A549 (cell line): ENCODE results near the gene LHX1.

Source experiments
- CBX2 ChIP-seq: fragments of 200-600 bp; sonication (generic); IDR thresholded peaks from 2 replicates; pipeline ENCODE4 v1.6.1; 2016; ENCODE audit warnings: low read depth, mild to moderate bottlenecking, borderline replicate concordance
- CHD2 ChIP-seq: fragments of 150-350 bp; IDR thresholded peaks from 2 replicates; pipeline ENCODE4 v1.6.1; 2014; ENCODE audit warnings: low read length; ENCODE audit not compliant: partially characterized antibody
- EP300 ChIP-seq, 2 experiments: fragments of >200 bp; sonication (Bioruptor Twin); formaldehyde crosslinking; IDR thresholded peaks; 2 replicates in 1 of 2; 3 replicates in 1 of 2; pipeline ENCODE4 v1.6.1; 2016 to 2017
- MAZ ChIP-seq: fragments of 150-350 bp; IDR thresholded peaks from 2 replicates; pipeline ENCODE4 v1.6.1; 2014; ENCODE audit warnings: antibody characterized with exemption, low read depth, low read length, borderline replicate concordance
- PBX3 ChIP-seq: IDR thresholded peaks from 2 replicates; pipeline ENCODE4 v1.6.1; 2012
- POLR2A ChIP-seq: IDR thresholded peaks from 2 replicates; pipeline ENCODE4 v1.6.1; 2012; ENCODE audit warnings: mild to moderate bottlenecking, low read length
- POLR2AphosphoS2 ChIP-seq: conservative IDR thresholded peaks from 2 replicates; pipeline ENCODE4 v1.6.1; 2012; ENCODE audit warnings: low read length, improper control_type of control experiment, inconsistent platforms
- REST ChIP-seq: fragments of 200-600 bp; sonication (generic); IDR thresholded peaks from 2 replicates; pipeline ENCODE4 v1.6.1; 2016; ENCODE audit warnings: antibody characterized with exemption, mild to moderate bottlenecking, moderate library complexity
- RFX5 ChIP-seq: fragments of 450-650 bp; IDR thresholded peaks from 2 replicates; pipeline ENCODE4 v1.7.1; 2014; ENCODE audit warnings: antibody characterized with exemption, mild to moderate bottlenecking, moderate library complexity
- SREBF2 ChIP-seq: fragments of 450-650 bp; IDR thresholded peaks from 2 replicates; pipeline ENCODE4 v1.6.1; 2014; ENCODE audit warnings: mild to moderate bottlenecking, moderate library complexity
- USF2 ChIP-seq: fragments of 450-650 bp; IDR thresholded peaks from 2 replicates; pipeline ENCODE4 v1.6.1; 2014; ENCODE audit warnings: antibody characterized with exemption
- TF ChIP-seq, protein P1 (sequence below): fragments of >200 bp; sonication (Bioruptor Twin); formaldehyde crosslinking; IDR thresholded peaks from 3 replicates; pipeline ENCODE4 v1.5.1; 2016

DNA sequence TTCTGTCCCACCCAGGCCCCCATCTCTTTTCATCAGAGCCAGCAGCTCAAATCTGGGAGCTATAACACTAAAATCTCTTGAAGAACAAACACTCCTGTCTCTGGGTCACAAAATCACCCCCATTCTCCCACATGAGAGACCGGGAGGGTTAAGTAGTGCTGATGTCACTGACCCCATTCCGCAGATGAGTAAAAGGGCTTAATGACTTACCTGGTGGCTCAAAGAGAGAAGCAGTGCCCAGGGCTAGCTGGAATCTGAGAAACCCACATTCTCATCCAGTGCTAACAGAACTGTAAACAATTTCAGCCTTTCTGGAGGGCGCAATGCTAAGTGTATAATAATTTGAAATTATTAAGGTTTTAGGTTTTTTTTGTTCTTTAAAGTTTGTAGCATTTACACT, 26.3 kb upstream of the LHX1 start:
- TF ChIP-seq, protein P1, sequence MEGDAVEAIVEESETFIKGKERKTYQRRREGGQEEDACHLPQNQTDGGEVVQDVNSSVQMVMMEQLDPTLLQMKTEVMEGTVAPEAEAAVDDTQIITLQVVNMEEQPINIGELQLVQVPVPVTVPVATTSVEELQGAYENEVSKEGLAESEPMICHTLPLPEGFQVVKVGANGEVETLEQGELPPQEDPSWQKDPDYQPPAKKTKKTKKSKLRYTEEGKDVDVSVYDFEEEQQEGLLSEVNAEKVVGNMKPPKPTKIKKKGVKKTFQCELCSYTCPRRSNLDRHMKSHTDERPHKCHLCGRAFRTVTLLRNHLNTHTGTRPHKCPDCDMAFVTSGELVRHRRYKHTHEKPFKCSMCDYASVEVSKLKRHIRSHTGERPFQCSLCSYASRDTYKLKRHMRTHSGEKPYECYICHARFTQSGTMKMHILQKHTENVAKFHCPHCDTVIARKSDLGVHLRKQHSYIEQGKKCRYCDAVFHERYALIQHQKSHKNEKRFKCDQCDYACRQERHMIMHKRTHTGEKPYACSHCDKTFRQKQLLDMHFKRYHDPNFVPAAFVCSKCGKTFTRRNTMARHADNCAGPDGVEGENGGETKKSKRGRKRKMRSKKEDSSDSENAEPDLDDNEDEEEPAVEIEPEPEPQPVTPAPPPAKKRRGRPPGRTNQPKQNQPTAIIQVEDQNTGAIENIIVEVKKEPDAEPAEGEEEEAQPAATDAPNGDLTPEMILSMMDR, result no peak
- TF ChIP-seq PBX3 (no peak), SREBF2 (no peak), POLR2A (no peak), EP300 (IDR thresholded peaks at IDR 0.05) (no peak), RFX5 (no peak), CHD2 (no peak), USF2 (no peak), POLR2AphosphoS2 (no peak), MAZ (no peak), CBX2 (no peak), REST (no peak)
